KOPT-K1 (cell line): ENCODE measurements around the gene EFNA5.

ENCODE experiments used
- H3K27ac ChIP-seq: fragments of 200-600 bp; sonication (generic); 2 replicates; pipeline ENCODE4 v1.5.1; 2016; ENCODE audit warnings: antibody characterized with exemption, mild to moderate bottlenecking, low read depth, low read length; ENCODE audit not compliant: poor library complexity, severe bottlenecking
- H3K36me3 ChIP-seq: fragments of 200-600 bp; sonication (generic); 2 replicates; pipeline ENCODE4 v1.5.1; 2017; ENCODE audit warnings: antibody characterized with exemption, mild to moderate bottlenecking, low read length, moderate library complexity; ENCODE audit not compliant: insufficient read depth
- H3K9me3 ChIP-seq: fragments of 200-600 bp; sonication (generic); 2 replicates; pipeline ENCODE4 v1.5.1; 2017; ENCODE audit warnings: antibody characterized with exemption, low read length, mild to moderate bottlenecking; ENCODE audit not compliant: insufficient read depth, poor library complexity, severe bottlenecking

EFNA5 gene

DNA sequence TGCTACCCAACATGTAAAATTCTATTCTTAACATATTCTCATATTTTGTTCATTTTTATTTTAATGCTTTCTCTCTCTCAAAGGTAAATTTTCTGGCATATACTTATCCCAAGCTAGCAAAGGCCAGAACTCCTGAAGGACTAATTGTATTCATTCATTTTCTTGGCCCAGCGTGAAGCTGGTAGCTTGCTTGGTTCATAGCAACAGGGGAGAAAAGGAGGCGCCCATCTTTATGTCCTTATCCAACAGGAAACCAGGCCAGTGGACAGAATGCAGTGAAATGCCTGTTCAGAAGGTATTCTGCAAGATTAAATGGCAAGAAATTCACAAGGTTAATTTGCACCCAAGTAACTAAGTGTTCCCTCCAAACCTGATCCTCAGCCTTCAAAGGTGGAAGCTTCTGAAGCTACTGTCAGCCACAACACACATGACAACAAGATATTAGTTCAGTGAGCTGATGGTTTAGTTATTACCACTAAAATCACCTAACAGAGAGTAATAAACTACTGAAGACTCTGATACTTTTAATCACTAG lies 5.6 kb downstream of the EFNA5 start:
- Histone ChIP-seq H3K9me3 (no peaks in the 10 kb centered on the region), H3K36me3 (no peaks in the 10 kb centered on the region), H3K27ac (no peak overlapping the region)

DNA sequence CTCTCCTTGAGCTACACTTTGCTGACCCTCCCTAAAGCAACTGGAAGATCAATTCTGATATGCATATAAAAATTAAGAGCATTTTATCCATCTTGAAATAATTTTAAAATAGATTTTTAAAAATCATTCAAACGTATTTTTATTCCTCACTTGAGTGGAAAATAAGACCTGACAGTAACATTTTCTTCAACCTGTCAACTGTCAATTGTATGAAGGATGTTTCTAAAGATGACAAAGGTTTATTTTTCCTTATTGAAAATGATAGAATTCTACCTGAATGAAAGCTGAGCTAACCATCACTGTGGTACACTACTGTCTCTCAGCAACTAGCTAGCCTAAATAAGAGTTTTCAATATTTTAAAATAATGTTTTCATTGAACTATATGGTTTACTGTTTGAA lies 7.0 kb downstream of the EFNA5 start:
- H3K36me3 ChIP-seq, result no peaks in the 10 kb centered on the region
- H3K27ac ChIP-seq, result no peak overlapping the region
- H3K9me3 ChIP-seq, result no peaks in the 10 kb centered on the region

DNA sequence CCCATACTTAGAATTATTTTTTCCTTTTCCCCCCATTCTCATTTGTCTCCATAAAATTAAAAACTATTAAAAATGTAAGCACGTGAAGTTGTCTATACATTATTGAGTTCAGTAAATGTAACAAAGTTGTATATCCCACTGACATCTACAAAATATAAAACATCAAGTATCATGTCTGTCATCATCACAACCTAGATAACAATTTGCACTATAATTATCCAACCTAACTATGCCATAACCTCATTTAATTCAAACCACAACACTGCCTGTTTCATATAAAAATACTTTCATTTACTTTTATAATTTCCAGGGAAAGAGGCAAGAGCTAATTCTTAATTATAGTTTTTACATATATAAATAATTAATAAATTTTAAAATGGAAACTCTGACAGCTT lies 9.1 kb downstream of the EFNA5 start:
- H3K36me3 ChIP-seq, result no peaks in the 10 kb centered on the region
- no peaks in the 10 kb centered on the region for H3K9me3 ChIP-seq
- no peak overlapping the region for H3K27ac ChIP-seq

DNA sequence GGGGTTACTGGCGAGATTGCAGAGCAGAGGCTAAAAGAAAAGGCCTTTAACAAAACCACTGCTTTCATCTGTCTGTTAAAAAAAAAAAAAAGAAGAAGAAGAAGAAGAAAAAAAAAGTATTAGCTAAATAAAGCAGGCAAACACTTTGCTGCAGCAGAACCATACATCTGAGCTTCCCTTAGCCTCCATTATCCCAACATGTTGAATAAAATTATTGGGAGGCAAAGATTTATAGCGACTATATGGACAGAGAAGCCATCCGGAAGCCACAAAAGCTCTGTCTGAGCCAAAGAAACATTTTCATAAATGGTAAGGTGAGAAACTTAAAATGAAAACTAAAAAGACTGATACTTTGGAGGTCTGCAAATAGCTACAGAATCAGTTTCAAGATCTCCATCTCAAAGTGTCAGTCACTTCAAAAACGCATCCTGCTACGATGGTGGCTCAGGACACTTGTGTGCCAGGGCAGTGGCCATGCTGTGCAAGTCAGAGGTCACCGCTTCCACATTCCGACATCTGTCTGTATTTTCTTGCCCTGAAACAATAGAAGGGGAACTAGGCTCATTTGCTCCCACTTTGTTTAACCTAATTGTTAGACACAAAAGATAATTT lies 9.6 kb downstream of the EFNA5 start:
- H3K36me3 ChIP-seq, result no peaks in the 10 kb centered on the region
- no peaks in the 10 kb centered on the region for H3K9me3 ChIP-seq
- H3K27ac ChIP-seq, result no peak overlapping the region

DNA sequence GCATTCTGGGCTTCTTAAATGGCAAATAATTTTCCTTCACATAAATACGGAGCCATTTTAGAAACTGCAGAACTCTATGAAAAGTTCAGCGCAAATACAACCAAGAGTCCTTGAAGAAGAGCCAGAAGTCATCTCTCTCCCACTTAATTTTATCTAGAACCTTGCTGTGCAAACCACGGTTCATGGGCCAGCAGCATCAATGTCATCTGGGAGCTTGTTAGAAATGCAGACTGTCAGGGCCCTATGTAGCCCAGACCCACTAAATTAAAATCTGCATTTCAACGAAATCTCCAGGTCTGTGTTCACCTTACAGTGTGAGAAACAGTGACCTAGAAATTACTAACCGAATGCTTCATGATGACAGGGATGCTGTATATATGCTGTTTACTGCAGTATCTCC lies 12.2 kb downstream of the EFNA5 start:
- H3K27ac ChIP-seq, result no peak overlapping the region

DNA sequence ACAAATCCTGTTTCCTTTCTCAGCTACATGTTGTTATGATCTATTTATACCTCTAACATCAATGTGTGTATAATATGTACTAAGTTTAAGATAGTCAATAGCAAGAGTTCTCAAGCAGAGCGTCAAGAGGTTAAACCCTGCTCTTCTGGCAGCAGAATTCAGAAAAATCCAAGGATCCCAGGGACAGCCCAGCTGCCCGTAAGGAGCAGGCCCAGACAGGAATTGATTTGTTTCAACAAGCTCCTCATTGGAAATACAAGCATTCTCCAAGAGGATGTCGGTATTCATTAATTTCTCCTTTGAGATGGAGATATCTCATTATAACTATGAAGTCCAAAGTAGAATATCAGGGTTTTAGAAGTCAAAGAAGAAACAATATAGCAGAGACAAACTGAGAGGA lies 14.9 kb downstream of the EFNA5 start:
- Histone ChIP-seq H3K36me3 (no peaks in the 10 kb centered on the region), H3K27ac (no peak overlapping the region), H3K9me3 (no peaks in the 10 kb centered on the region)

More for the DNA sequence above, 12.2 kb downstream of the EFNA5 start:
- Histone ChIP-seq H3K36me3 (no peaks in the 10 kb centered on the region), H3K9me3 (no peaks in the 10 kb centered on the region)

DNA sequence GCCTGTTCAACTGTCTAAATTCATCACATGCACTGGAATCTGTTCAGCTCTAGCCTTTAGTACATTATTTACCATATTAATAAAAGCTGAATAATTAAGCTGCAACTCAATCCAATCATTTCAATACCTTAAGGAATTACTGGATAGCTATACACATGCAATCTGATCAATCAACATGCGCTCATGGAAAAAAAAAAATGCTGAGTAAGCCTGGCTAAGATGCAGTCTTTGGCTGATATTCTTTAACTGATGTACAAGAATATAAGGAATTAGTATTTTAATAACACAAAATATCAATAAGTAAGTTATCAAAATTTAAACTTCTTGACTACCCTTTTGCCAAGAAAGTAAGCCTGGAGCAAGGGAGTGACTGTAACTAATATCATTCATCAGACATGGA lies 15.9 kb downstream of the EFNA5 start:
- Histone ChIP-seq H3K9me3 (no peaks in the 10 kb centered on the region), H3K36me3 (no peaks in the 10 kb centered on the region), H3K27ac (no peak overlapping the region)

DNA sequence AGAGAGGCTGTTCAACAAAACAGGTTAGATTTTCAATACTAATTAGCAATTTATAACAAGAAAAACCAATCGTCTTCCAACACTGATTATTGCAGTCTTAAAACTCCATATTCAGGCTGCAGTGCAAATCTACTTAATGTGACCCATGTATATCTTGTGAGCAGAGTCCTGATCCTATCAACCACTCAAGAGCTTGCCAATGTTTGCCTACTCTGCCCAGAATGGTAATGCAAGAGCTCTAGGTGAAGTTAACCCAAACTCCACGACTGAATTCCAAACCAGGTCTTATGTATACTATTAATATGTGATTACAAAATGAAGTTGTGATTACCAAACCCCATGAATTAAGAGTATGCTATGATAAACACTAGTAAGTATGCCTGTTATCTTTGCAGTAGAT lies 17.1 kb downstream of the EFNA5 start:
- H3K36me3 ChIP-seq, result no peaks in the 10 kb centered on the region

DNA sequence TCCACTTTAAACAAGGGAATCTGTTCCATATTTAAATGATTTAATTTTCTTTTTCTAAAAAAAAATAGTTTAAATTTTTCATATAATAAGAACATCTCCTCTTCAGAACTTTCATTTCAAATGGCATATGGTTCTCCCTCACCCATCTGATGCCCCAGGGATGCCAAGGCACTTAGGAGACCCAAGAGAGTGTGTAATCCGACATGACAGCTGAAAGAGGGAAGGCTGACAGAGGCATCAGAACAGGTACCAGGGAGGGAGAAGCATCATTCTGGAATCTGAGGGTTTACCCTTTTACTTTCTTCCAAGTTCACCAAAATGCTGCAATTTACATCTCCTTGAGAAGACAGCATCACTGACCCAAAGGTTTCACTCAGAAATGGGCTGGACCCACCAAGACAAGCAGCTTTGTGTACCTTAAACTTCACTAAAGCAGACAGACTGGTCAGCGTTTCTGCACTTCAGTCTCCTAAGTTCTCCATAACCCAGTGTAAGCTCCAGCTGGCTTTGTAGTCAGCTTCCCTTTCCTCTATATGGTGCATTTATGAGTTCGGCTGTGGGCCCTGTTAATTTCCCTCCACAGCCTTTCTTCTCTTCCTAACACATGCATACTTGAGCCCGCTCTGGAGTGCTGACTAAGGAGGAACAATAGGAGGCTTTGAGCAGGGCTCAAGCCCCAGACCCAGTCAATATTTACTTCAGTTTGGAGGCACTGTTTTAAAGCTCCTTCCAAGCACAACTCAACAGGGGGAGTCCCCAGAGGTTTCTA lies 17.7 kb downstream of the EFNA5 start:
- Histone ChIP-seq H3K27ac (no peak overlapping the region), H3K9me3 (no peaks in the 10 kb centered on the region), H3K36me3 (no peaks in the 10 kb centered on the region)

More for the DNA sequence above, 17.1 kb downstream of the EFNA5 start:
- Histone ChIP-seq H3K27ac (no peak overlapping the region), H3K9me3 (no peaks in the 10 kb centered on the region)

DNA sequence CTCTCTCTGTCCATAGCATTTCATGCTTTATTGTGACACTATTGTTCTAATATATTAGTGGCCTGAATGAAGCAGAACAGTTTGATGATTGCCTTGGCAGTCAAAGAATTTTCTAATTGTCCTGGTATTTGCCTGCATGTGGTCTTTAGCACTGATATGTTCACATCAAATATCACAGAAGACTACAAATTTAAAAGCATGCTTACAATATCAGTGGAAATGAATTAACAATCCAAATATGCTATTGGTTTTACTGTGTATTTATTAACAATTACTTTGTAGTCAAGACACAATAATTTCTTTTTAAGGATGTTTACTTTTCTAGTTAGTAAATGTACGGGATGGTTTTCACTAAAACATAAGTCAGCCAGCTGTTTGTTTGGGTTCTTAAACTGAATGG lies 18.3 kb downstream of the EFNA5 start:
- no peaks in the 10 kb centered on the region for H3K36me3 ChIP-seq
- no peaks in the 10 kb centered on the region for H3K9me3 ChIP-seq
- no peak overlapping the region for H3K27ac ChIP-seq

DNA sequence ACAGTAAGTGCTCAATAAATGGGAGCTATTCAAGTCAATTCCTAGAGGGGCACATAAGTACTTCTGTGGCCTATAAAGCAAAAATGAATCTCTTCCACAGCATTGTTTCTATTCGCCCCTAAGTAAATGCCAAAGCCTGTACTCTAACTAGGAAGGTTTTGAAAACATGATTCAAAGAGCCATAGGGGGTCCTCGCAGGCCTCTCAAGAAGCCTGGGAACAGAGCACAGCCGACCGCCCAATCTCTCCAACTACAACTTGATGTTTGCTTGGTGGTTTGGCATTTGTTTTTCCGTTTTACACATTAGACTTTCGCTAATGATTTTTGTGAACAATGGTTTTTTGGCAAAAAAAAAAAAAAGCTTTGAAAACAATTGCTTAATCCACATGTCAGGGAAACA lies 19.4 kb downstream of the EFNA5 start:
- Histone ChIP-seq H3K36me3 (no peaks in the 10 kb centered on the region), H3K27ac (no peak overlapping the region), H3K9me3 (no peaks in the 10 kb centered on the region)

DNA sequence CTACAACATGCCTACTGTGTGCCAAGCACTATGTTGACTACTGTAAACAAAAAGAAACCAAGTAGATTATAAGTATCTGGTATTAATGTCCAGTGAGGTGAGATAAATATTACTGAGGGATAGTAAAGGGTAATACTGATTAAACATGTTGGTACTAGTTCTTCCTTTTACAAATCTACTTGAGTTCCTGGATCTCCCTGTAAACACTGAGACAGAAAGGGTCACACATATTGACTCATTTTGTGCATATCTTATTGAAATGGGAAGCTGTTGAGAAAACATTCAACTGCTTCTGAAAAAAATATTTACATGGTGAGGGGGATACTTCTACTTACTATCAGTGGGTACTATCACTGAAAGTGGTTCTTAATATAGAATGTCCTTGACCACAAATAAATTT lies 24.3 kb downstream of the EFNA5 start:
- Histone ChIP-seq H3K9me3 (no peaks in the 10 kb centered on the region), H3K36me3 (no peaks in the 10 kb centered on the region), H3K27ac (no peak overlapping the region)

DNA sequence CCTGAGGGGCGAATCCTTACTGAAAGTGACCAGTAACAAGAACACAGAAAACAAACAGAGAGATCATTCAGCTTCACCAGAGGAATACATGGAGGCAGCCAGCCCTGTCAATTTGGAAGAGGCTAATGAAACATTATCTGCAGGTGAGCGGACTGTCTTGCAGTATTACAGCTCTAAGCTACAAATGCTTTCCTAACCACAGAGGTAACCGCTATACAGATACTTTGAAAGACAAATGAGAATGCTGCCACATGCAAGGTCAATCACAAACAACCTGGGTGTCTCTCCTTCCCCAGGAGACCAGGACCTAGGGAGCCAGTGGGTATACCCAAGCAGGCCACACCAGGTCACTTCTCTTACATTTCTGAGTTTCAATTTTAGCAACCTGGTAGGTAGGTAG lies 30.2 kb downstream of the EFNA5 start:
- Histone ChIP-seq H3K27ac (no peak overlapping the region), H3K36me3 (no peaks in the 10 kb centered on the region), H3K9me3 (no peaks in the 10 kb centered on the region)

DNA sequence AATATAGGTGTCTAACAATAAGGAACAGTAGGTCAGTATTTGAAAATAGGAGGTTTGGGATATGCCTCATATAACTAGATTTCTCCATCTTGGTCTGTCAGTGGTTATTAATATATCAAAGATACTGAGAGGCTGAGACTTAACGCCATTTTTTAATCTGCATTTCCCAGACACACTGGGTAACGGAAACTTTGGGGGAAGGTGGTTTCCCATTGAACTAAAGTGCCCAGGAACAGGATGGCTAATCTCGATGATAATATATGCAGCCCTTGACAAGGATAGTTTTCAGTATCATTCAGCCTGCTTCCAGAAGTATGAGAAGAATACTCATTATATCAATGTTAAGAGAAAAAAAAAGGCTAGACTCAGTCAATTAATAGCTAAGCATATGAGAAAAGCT lies 30.7 kb downstream of the EFNA5 start:
- H3K27ac ChIP-seq, result no peak overlapping the region
- H3K9me3 ChIP-seq, result no peaks in the 10 kb centered on the region
- H3K36me3 ChIP-seq, result no peaks in the 10 kb centered on the region

DNA sequence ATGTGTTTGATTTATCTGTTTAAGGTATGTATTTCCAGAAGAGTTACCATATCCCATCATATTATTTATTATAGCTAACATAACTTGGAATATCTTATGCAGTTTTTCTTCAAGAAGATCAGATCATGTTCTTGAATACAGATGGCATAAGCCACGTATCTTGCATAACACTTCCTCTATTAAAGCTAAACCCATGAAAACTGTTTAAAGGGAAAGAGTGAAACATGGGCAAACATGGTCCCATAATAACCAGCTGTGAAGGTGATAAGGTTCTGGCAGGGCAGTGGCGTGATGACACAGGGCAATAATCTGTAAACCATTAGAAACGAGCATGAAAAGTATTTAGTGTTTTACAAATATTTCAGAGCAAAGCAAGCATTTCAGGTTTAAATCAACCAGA lies 34.2 kb downstream of the EFNA5 start:
- Histone ChIP-seq H3K9me3 (no peaks in the 10 kb centered on the region), H3K27ac (no peak overlapping the region), H3K36me3 (no peaks in the 10 kb centered on the region)

DNA sequence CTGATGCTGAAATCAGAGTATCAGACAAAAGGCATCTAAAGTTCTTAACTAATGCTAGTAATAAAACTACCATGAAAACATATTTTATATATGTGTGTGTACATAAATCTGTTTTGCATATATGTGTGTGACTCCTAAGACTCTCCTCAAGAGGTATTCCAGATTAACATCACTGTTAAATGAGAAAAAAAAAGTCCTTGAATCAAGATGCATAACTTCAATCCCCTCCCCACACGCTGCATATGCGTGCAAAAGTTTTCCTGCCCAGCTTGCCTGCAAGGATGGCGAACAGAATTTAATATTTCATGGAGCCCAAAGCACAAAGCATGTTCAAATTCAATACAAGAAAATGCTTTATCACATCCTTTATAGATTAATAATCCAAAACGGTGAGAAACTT lies 34.7 kb downstream of the EFNA5 start:
- Histone ChIP-seq H3K9me3 (no peaks in the 10 kb centered on the region), H3K27ac (no peak overlapping the region), H3K36me3 (no peaks in the 10 kb centered on the region)
